ENCODE measurements around the gene SCRN1.
"Not testable (repeated sequence)": the region's sequence is repeated elsewhere in the genome, so short reads cannot be mapped to it uniquely, and the experiment has no call there.

Gene SCRN1

DNA sequence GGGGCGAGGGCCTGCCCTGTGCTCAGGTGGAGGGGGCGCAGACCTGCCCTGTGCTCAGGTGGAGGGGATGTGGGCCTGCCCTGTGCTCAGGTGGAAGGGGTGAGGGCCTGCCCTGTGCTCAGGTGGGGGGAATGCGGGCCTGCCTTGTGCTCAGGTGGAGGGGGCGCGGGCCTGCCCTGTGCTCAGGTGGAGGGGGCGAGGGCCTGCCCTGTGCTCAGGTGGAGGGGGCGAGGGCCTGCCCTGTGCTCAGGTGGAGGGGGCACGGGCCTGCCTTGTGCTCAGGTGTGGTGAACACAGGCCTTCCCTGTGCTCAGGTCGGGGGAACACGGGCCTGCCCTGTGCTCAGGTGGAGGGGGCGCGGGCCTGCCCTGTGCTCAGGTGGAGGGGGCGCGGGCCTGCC lies 98.8 kb downstream of the SCRN1 start:
- not testable (repeated sequence) for DNase-seq (ENCODE audit: low read depth in 2 of 2)

DNA sequence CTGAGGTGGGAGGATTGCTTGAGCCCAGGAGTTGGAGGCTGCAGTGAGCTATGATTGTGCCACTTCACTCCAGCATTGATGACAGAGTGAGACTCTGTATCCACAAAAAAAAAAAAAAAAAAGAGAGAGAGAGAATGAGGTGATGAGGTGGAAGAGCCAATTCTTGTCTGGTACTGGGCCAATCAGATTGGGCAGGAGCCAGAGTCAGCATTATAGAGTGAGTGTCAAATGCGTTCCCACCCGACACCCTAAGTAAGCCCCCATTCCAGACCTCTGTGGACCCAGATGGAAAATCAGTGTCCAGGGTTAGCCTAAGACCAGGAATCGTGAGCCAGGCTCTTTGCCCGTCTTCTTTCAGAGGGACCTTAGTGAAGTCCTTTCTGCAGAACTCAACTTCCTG lies 99.3 kb downstream of the SCRN1 start:
- no peak for DNase-seq (ENCODE audit: low read depth in 2 of 2)

- no peak for DNase-seq (ENCODE audit: low read depth in 2 of 2)
These were observed 100.3 kb downstream of the SCRN1 start for GRCh38 chr7:29889288-29889687.

- no peak for DNase-seq (ENCODE audit: low read depth in 2 of 2)
These were observed 101.6 kb downstream of the SCRN1 start for GRCh38 chr7:29888006-29888405.

DNA sequence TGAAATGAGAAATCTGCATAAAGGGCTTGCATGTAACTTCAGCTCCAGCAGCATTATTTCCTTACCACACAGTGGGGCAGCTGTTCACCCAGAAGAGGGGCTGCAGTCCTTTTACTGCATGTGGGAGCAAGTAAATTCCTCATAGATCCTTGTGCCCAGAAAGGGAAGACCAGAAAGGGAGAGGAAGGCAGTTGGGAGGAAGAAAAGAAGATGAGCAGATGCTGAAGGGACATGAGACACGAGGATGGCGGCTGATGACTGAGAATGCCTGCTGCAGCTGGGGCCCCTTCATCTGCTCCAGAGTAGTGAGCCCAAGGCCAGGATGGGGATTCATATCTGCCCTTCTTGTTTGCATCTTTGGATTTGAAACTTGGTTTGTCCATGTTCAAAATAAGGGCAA lies 102.8 kb downstream of the SCRN1 start:
- DNase-seq (ENCODE audit: low read depth in 2 of 2), result no peak

DNA sequence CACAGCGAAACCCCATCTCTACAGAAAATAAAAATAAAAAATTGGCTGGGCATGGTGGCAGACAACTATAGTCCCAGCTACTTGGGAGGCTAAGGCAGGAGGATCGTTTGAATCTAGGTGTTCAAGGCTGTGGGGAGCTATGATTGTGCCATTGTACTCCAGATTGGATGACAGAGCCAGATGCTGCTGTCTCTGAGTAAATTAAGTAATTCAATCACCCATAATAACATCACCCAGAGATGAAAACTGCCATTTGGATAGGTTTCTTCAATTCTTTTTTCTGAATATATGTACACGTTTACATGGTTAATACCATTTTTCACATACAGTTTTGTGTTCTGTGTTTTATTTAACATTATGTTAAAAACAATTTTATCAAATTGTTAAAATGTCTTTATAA lies 104.0 kb downstream of the SCRN1 start:
- no peak for DNase-seq (ENCODE audit: low read depth in 2 of 2)

DNA sequence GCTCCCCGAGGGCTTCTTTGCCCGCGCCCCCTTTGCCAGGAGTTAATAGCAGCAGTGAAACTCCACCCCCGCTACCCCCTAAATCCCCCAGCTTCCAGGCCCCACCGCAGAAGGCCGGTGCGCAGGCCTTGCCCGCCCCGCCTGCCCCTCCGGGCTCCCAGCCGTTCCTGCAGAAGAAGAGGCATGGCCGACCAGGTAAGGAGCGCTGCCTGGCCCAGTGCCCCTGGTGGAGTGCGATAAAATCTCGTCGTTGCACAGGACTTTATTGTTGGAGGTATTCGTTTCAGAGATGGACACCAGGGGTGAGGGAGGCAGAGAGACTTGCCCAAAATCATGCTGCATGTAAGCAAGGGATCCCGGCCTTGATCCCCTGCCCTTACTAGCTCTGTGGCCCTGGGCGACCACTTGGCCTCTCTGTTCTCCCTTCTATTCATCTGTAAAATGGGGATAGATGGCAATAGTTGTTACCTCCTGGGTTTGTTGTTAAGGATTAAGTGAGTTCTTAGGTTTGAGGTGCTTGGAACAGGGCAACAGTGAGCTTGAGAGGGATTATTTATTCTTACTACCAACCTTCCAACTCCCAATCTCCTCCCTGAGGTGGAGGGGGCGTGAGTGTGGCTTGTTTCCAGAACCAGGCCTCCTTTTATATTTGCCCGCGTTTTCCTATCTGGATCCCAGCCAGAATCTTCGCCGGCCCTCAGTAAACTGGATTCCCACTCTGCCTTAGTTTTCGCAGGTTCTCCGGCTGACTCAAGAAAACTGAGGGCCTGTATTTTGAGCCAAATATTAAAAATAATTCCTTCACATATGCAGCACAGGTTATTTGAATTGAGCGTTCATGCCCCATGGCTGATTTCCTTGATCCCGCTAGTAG lies 105.0 kb downstream of the SCRN1 start:
- no peak for DNase-seq (ENCODE audit: low read depth in 2 of 2)

DNA sequence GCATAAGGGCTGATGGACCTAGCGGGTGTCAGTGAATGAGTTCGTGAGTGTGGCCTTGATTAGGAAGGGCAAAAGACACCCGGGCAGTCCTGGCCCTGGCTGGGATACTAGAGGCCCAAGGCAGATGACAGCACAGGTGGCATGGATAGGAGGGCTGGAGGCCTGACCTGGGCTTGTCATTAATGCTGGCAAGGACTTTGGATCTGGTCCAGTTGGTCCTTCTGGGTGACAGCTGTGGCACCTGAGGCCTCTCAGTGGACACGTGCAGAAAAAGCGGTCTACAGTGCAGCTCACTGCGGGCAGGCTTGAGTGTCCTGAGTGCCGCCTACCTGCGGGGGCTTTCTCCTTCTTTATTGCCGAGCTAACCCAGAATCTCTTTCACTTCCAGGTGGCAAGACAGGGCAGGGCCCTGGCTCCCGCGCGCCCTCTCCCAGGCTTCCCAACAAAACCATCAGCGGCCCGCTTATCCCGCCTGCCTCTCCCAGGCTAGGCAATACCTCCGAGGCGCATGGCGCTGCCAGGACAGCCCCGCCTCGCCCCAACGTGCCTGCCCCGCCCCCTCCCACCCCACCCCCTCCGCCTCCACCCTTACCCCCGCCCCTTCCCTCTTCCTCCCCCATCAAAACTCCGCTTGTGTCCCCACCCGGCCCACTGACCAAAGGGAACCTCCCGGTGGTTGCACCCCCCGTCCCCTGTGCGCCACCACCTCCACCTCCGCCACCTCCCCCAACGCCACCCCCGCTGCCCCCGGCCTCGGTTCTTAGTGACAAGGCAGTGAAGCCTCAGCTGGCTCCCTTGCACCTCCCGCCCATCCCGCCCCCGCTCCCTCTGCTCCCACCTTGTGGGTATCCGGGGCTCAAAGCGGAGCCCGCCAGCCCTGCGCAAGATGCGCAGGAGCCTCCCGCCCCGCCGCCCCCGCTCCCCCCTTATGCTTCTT lies 105.9 kb downstream of the SCRN1 start:
- no peak for DNase-seq (ENCODE audit: low read depth in 2 of 2)

GRCh38 chr7:29882481-29882880 lies 107.1 kb downstream of the SCRN1 start:
- no peak for DNase-seq (ENCODE audit: low read depth in 2 of 2)

DNA sequence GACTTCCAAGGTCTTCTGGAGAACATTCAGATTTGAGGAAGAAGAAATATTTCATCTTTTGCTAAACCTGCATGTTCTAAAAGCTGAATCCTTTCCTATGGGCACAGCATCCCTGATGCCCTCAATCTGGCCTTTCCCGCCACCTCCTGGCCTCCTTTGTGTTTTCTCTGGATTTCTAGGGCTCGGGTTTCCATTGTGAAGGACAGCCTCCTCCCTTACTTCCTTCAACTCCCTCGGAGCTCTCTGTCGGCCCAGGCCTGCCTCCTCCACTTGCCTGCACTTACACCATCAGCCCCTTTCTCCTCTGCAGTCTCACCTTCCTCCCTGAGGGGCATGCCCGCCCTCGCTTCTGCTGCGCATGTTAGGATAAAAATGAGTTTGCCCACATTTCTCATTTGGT lies 107.9 kb downstream of the SCRN1 start:
- DNase-seq (ENCODE audit: low read depth in 2 of 2), result no peak

GRCh38 chr7:29879609-29880008 lies 110.0 kb downstream of the SCRN1 start:
- no peak for DNase-seq (ENCODE audit: low read depth in 2 of 2)

DNA sequence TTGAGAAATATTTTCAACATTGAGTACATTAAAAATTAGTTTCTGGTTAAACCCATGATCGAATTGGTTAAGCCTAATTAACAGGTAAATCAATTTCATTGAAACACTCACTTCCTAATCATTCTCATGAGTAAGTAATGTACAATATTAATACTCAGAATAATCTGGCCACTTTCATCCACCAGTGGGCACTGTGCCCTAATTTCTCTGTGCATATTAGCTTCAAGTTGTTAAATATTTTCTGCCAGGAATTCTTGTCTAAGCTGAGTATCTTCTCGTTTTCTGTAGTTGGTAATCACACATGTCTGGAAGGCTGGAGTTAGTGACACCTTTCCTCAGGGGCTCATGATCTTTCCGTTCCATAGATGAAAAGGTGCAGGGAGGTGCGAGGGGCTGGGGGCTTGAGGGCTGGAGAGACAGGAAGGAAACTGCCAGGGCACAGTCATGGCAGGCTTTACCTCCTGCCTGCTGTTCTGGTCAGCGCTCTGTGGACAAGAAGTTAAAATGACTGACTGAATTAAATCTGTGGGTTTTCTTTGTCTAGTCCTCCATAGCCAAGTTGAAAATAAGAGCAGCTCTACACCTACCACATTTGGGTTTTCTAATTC lies 111.4 kb downstream of the SCRN1 start:
- no peak for DNase-seq (ENCODE audit: low read depth in 2 of 2)

GRCh38 chr7:29877196-29877595 lies 112.4 kb downstream of the SCRN1 start:
- DNase-seq (ENCODE audit: low read depth in 2 of 2), result no peak

DNA sequence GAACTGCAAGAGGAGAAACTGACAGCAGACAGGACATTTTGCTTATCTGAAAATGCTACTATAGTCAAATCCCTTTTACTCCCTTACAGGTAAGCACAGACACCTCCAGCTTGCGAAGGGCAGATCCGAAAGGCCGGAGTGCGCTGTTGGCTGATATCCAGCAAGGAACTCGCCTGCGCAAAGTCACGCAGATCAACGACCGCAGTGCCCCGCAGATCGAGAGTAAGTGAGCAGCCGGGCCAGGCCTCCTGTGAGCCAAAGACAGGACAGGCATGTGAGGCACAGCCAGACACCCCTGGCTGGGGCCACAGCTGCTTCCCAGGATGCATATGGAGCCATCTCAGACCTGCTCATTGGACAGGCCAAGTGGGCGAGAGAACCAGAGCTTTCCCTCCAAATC lies 113.9 kb downstream of the SCRN1 start:
- no peak for DNase-seq (ENCODE audit: low read depth in 2 of 2)

- no peak for DNase-seq (ENCODE audit: low read depth in 2 of 2)
These were observed 115.8 kb downstream of the SCRN1 start for GRCh38 chr7:29873644-29874294.

- DNase-seq (ENCODE audit: low read depth in 2 of 2), result no peak
These were observed 117.7 kb downstream of the SCRN1 start for GRCh38 chr7:29871787-29872398.
